ENCODE results near the gene MINDY2.

- TF ChIP-seq SUZ12 (IDR thresholded peaks at IDR 0.05; ENCODE audit: extremely low read depth, insufficient read depth, insufficient read length) (no peak), ZNF274 (IDR thresholded peaks at IDR 0.05; ENCODE audit: low read depth, low read length) (no peak)
Measured at GRCh38 chr15:58795825-58796224, 24.7 kb downstream of the MINDY2 start.

Measured in NT2/D1 (cell line).